Mesothelial cell of epicardium (in vitro differentiated cells): ENCODE results near the gene GLT1D1. TPM values are rescaled to one million over a fixed set of nuclear protein-coding genes. Genes with fewer than 3 reads are reported as not detected.

ENCODE experiments used
- DNase-seq, 2 experiments: peaks; one replicate each; pipeline ENCODE4 v3.0.0; 2021; ENCODE audit warnings: low spot score in 2 of 2; ENCODE audit not compliant: unreplicated experiment in 2 of 2
- H3K27ac Mint-ChIP-seq: 2 replicates; pipeline ENCODE4 v1.8.0; 2021; ENCODE audit warnings: mixed read lengths
- H3K27me3 Mint-ChIP-seq: 2 replicates; pipeline ENCODE4 v1.8.0; 2021; ENCODE audit warnings: low read depth, mixed read lengths
- H3K36me3 Mint-ChIP-seq: 2 replicates; pipeline ENCODE4 v1.8.0; 2021; ENCODE audit warnings: mixed read lengths
- H3K4me1 Mint-ChIP-seq: 2 replicates; pipeline ENCODE4 v1.8.0; 2021; ENCODE audit warnings: mixed read lengths
- H3K4me3 Mint-ChIP-seq: 2 replicates; pipeline ENCODE4 v1.8.0; 2021; ENCODE audit warnings: mild to moderate bottlenecking, moderate library complexity, mixed read lengths
- H3K9me3 Mint-ChIP-seq: 2 replicates; pipeline ENCODE4 v1.8.0; 2021; ENCODE audit warnings: mixed read lengths
- CTCF ChIP-seq: fragments of 200-600 bp; sonication (generic); IDR thresholded peaks from one replicate; pipeline ENCODE4 v1.5.0; 2021; ENCODE audit warnings: antibody characterized with exemption; ENCODE audit not compliant: unreplicated experiment
- total RNA-seq: library from RNA; stranded (reverse); gene quantifications from 3 replicates; pipeline ENCODE4 v1.2.1, GENCODE V29; 2021

The GLT1D1 gene
- total RNA-seq, 1 donor from 2014 or later = 1.3 TPM

- H3K4me3 Mint-ChIP-seq = no peak overlapping the region
- no peaks in the 10 kb centered on the region for H3K36me3 Mint-ChIP-seq
- no peaks in the 10 kb centered on the region for H3K9me3 Mint-ChIP-seq
- H3K27ac Mint-ChIP-seq = no peak overlapping the region
- TF ChIP-seq CTCF = no peak
- no peak for DNase-seq
- peaks cover 36% of the 10 kb centered on the region for H3K27me3 Mint-ChIP-seq
- H3K4me1 Mint-ChIP-seq = no peaks in the 10 kb centered on the region
Observed at GRCh38 chr12:128981971-128982533, 128.8 kb downstream of the GLT1D1 start.

GRCh38 chr12:128982933-128983332, 129.7 kb downstream of the GLT1D1 start:
- no peaks in the 10 kb centered on the region for H3K9me3 Mint-ChIP-seq
- no peaks in the 10 kb centered on the region for H3K4me1 Mint-ChIP-seq
- no peaks in the 10 kb centered on the region for H3K36me3 Mint-ChIP-seq
- H3K27ac Mint-ChIP-seq = no peak overlapping the region
- peaks cover 34% of the 10 kb centered on the region for H3K27me3 Mint-ChIP-seq
- no peak for TF ChIP-seq CTCF
- no peak overlapping the region for H3K4me3 Mint-ChIP-seq
- no peak for DNase-seq

GRCh38 chr12:128983371-128983770, 130.1 kb downstream of the GLT1D1 start:
- Mint-ChIP-seq H3K4me3 (no peak overlapping the region), H3K9me3 (no peaks in the 10 kb centered on the region), H3K27me3 (peaks cover 32% of the 10 kb centered on the region), H3K36me3 (no peaks in the 10 kb centered on the region), H3K27ac (no peak overlapping the region), H3K4me1 (no peaks in the 10 kb centered on the region)
- no peak for DNase-seq
- TF ChIP-seq CTCF = no peak

- Mint-ChIP-seq H3K36me3 (no peaks in the 10 kb centered on the region), H3K4me1 (no peaks in the 10 kb centered on the region), H3K9me3 (no peaks in the 10 kb centered on the region), H3K27me3 (peaks cover 15% of the 10 kb centered on the region), H3K27ac (no peak overlapping the region), H3K4me3 (no peak overlapping the region)
- TF ChIP-seq CTCF = no peak
- DNase-seq = no peak
Observed at GRCh38 chr12:128986957-128987356, 133.7 kb downstream of the GLT1D1 start.

GRCh38 chr12:128989287-128989686, 136.0 kb downstream of the GLT1D1 start:
- H3K9me3 Mint-ChIP-seq = no peaks in the 10 kb centered on the region

More at GRCh38 chr12:128989287-128989686, 136.0 kb downstream of the GLT1D1 start:
- TF ChIP-seq CTCF = no peak
- no peak for DNase-seq
- H3K36me3 Mint-ChIP-seq = no peaks in the 10 kb centered on the region
- peaks cover 12% of the 10 kb centered on the region for H3K27me3 Mint-ChIP-seq
- no peak overlapping the region for H3K27ac Mint-ChIP-seq
- H3K4me3 Mint-ChIP-seq = no peak overlapping the region
- H3K4me1 Mint-ChIP-seq = no peaks in the 10 kb centered on the region
